CD4-positive, alpha-beta T cell (primary cell): ENCODE data around the gene ZNF516. TPM values are rescaled to one million over a fixed set of nuclear protein-coding genes. Genes with fewer than 3 reads are reported as not detected.

ENCODE experiments used
- ATAC-seq: fragments of 200-7000 bp; cut with Tn5 transposase; one replicate; pipeline ENCODE4 v1.10.0; 2022; ENCODE audit warnings: mild to moderate bottlenecking; ENCODE audit not compliant: poor library complexity
- CTCF ChIA-PET: fragments of 350-600 bp; sonication (Branson Sonifier 250); formaldehyde crosslinking; loops from one replicate; lab custom pipeline; 2021; ENCODE audit warnings: antibody characterized with exemption, inconsistent platforms; lab: Charles Lee
- POLR2A ChIA-PET: fragments of 350-600 bp; sonication (Branson Sonifier 250); formaldehyde crosslinking; loops from one replicate; lab custom pipeline; 2021; ENCODE audit warnings: antibody characterized with exemption, inconsistent platforms; lab: Charles Lee
- DNase-seq, 14 experiments: peaks; one replicate each; pipeline ENCODE4 v3.0.0-alpha.2; 2013 to 2020; ENCODE audit warnings: mixed read lengths in 2 of 14
- H3K27ac ChIP-seq, 2 donors: one replicate each; pipeline versions ENCODE4 v1.5.1 to v1.7.0; 2013; ENCODE audit warnings: low read length in 2 of 2, low read depth in 1 of 2, mild to moderate bottlenecking in 1 of 2
- H3K27me3 ChIP-seq, 2 experiments: 1 replicate in 1 of 2; 2 replicates in 1 of 2; pipeline versions ENCODE4 v1.6.1 to v1.7.0; 2013; ENCODE audit warnings: low read length in 2 of 2, control low read depth in 1 of 2, mild to moderate bottlenecking in 1 of 2, moderate library complexity in 1 of 2; ENCODE audit not compliant: insufficient read depth in 2 of 2, control insufficient read depth in 1 of 2
- H3K36me3 ChIP-seq: one replicate; pipeline ENCODE4 v1.6.1; 2013; ENCODE audit warnings: low read length, control low read depth; ENCODE audit not compliant: insufficient read depth
- H3K4me1 ChIP-seq: one replicate; pipeline ENCODE4 v1.6.1; 2013; ENCODE audit warnings: low read length, control low read depth; ENCODE audit not compliant: insufficient read depth
- H3K4me3 ChIP-seq: one replicate; pipeline ENCODE4 v1.5.1; 2013; ENCODE audit warnings: mild to moderate bottlenecking, low read length, moderate library complexity
- H3K9me3 ChIP-seq, 2 experiments: 1 replicate in 1 of 2; 2 replicates in 1 of 2; pipeline versions ENCODE4 v1.6.1 to v1.7.0; 2013; ENCODE audit warnings: low read length in 2 of 2, mild to moderate bottlenecking in 2 of 2, control low read depth in 1 of 2, moderate library complexity in 1 of 2; ENCODE audit not compliant: control insufficient read depth in 1 of 2, insufficient read depth in 1 of 2
- H3K27ac Mint-ChIP-seq: one replicate; pipeline ENCODE4 v1.8.0; 2020; ENCODE audit warnings: mixed read lengths
- H3K27me3 Mint-ChIP-seq: one replicate; pipeline ENCODE4 v1.8.0; 2021; ENCODE audit warnings: mixed read lengths
- H3K36me3 Mint-ChIP-seq: one replicate; pipeline ENCODE4 v1.8.0; 2021; ENCODE audit warnings: low read depth, mixed read lengths
- H3K4me1 Mint-ChIP-seq: one replicate; pipeline ENCODE4 v1.8.0; 2021; ENCODE audit warnings: low read depth, mixed read lengths
- H3K4me3 Mint-ChIP-seq: one replicate; pipeline ENCODE4 v1.8.0; 2020; ENCODE audit warnings: mild to moderate bottlenecking, mixed read lengths
- H3K9me3 Mint-ChIP-seq: one replicate; pipeline ENCODE4 v1.8.0; 2020; ENCODE audit warnings: mixed read lengths
- CTCF ChIP-seq: fragments of 200-600 bp; IDR thresholded peaks from one replicate; pipeline ENCODE4 v1.8.0; 2022; ENCODE audit warnings: antibody characterized with exemption, mild to moderate bottlenecking
- intact Hi-C, 2 experiments: fragments of 100-400 bp; cut with DNase I in 1 of 2; cut with micrococcal nuclease in 1 of 2; formaldehyde crosslinking; loops; one replicate each; pipeline versions ENCODE4 v1.15.1 to v1.9.0; 2023 to 2025; cut with DNase I, micrococcal nuclease
- total RNA-seq, 174 experiments: library from RNA in 2 of 174; stranded (reverse) in 2 of 174; gene quantifications; one replicate each; pipeline ENCODE4 v1.2.3 and lab custom pipeline; 2021 to 2026

ZNF516 gene
- total RNA-seq, 2 experiments from 2014 or later: 22.4 to 29.3 TPM

DNA sequence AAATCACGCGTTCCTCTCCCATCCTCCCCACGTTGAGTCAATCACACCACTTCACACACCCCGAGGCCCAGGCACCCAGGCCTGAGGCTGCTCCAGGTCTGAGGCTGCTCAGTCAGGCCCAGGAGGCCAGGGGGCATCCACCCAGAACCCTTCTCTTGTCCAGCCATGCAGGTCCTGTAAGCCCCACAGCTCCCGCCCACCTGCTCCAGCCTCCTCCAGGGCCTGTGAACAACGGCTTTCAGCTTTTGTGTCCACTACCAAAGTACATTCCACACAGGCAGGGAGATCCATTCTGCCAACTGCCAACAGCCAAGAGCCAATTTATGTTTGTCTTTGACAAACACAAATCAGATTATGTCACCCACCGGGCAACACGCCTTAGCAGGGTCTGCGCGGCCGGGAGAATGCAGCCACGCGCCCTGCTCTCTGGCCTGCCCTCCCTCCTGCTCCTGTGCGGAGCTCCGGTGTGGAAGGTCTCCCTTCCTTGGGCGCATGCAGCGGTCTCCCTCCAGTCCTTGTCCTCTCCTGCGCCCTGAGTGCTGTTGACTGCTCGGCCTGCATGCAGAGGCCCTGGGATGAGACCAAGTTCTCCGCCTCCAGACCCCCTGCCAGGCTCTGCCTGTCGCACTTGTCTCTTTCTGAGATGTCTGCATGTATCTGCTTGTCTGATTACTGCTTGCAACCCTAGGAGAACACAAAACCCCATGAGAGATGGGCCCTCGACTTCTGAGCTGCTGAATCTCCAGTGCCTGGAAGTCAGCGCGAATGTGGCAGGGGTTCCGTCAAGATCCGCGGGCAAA, 146.6 kb downstream of the ZNF516 start:
- no peak for TF ChIP-seq CTCF
- Histone ChIP-seq H3K36me3 (no peaks in the 10 kb centered on the region), H3K27me3 (no peaks in the 10 kb centered on the region), H3K27ac (no peak overlapping the region), H3K4me3 (no peak overlapping the region), H3K4me1 (peaks cover 3% of the 10 kb centered on the region), H3K9me3 (peaks cover 0 to 4% of the 10 kb centered on the region in 2 experiments)
- ATAC-seq (no peak), DNase-seq (no peak)
- Mint-ChIP-seq H3K27ac (no peak overlapping the region), H3K4me3 (no peak overlapping the region), H3K36me3 (no peaks in the 10 kb centered on the region), H3K9me3 (peaks cover under 1% of the 10 kb centered on the region), H3K4me1 (peaks cover 7% of the 10 kb centered on the region), H3K27me3 (no peaks in the 10 kb centered on the region)
- ChIA-PET POLR2A (no interaction called here), CTCF (no interaction called here)
- intact Hi-C loops: loop anchor here (1.0 to 10.0 kb wide), 7 partner anchors 466 to 1996 kb away; no protein-coding TSS in a partner anchor

- Mint-ChIP-seq H3K36me3 (no peaks in the 10 kb centered on the region), H3K9me3 (no peaks in the 10 kb centered on the region), H3K4me3 (no peak overlapping the region), H3K4me1 (peaks cover 7% of the 10 kb centered on the region), H3K27ac (no peak overlapping the region), H3K27me3 (no peaks in the 10 kb centered on the region)
- ATAC-seq (no peak), DNase-seq (no peak)
- CTCF ChIA-PET: no interaction called here
- H3K27ac ChIP-seq: no peak overlapping the region
- H3K9me3 ChIP-seq: peaks cover 0 to 4% of the 10 kb centered on the region in 2 experiments
- no peak for TF ChIP-seq CTCF
- peaks cover 3% of the 10 kb centered on the region for H3K4me1 ChIP-seq
- no peak overlapping the region for H3K4me3 ChIP-seq
- intact Hi-C loops: loop anchor here (5.0 to 10.0 kb wide), 5 partner anchors 465 to 1995 kb away; no protein-coding TSS in a partner anchor
- POLR2A ChIA-PET: no interaction called here
- no peaks in the 10 kb centered on the region for H3K27me3 ChIP-seq
- no peaks in the 10 kb centered on the region for H3K36me3 ChIP-seq
Measured at GRCh38 chr18:76347341-76347740, 147.7 kb downstream of the ZNF516 start.

- H3K4me1 Mint-ChIP-seq: peaks cover 7% of the 10 kb centered on the region
- Histone ChIP-seq H3K4me1 (peaks cover 3% of the 10 kb centered on the region), H3K36me3 (no peaks in the 10 kb centered on the region), H3K27ac (no peak overlapping the region), H3K9me3 (peaks cover 0 to 4% of the 10 kb centered on the region in 2 experiments), H3K27me3 (no peaks in the 10 kb centered on the region), H3K4me3 (no peak overlapping the region)
- no peaks in the 10 kb centered on the region for H3K36me3 Mint-ChIP-seq
- H3K4me3 Mint-ChIP-seq: no peak overlapping the region
- ATAC-seq: no peak
- H3K27me3 Mint-ChIP-seq: no peaks in the 10 kb centered on the region
- no peak for DNase-seq
- ChIA-PET CTCF (no interaction called here), POLR2A (no interaction called here)
- H3K9me3 Mint-ChIP-seq: no peaks in the 10 kb centered on the region
- H3K27ac Mint-ChIP-seq: no peak overlapping the region
- TF ChIP-seq CTCF: no peak
- intact Hi-C loops: loop anchor here (5.0 to 10.0 kb wide), 5 partner anchors 464 to 1994 kb away; no protein-coding TSS in a partner anchor
Measured at GRCh38 chr18:76346490-76347130, 148.4 kb downstream of the ZNF516 start.
